GM23338 (cell line): ENCODE results near the gene STARD3. TPM values are rescaled to one million over a fixed set of nuclear protein-coding genes. Genes with fewer than 3 reads are reported as not detected.

Experiments used
- ATAC-seq: fragments of 200-7000 bp; cut with Tn5 transposase; 3 replicates; pipeline ENCODE4 v1.9.1; 2020
- DNase-seq: peaks from one replicate; pipeline ENCODE4 v3.0.0-alpha.2; 2015; ENCODE audit warnings: low spot score
- H2AFZ ChIP-seq: fragments of 200-600 bp; sonication (generic); 2 replicates; pipeline ENCODE4 v1.8.0; 2016; ENCODE audit warnings: antibody characterized with exemption, mild to moderate bottlenecking, moderate library complexity
- H3F3A ChIP-seq: fragments of 200-600 bp; sonication (generic); replicated peaks from 2 replicates; pipeline ENCODE4 v1.8.0; 2017; ENCODE audit warnings: antibody characterized with exemption, mixed run types, low read depth
- H3K27ac ChIP-seq: fragments of 200-600 bp; sonication (generic); 2 replicates; pipeline ENCODE4 v1.6.1; 2016; ENCODE audit warnings: low read depth
- H3K27me3 ChIP-seq: fragments of 200-600 bp; sonication (generic); 2 replicates; pipeline ENCODE4 v1.8.0; 2016; ENCODE audit warnings: mild to moderate bottlenecking, mixed run types, moderate library complexity; ENCODE audit not compliant: insufficient read depth
- H3K36me3 ChIP-seq: fragments of 200-600 bp; sonication (generic); 2 replicates; pipeline ENCODE4 v1.8.0; 2016; ENCODE audit warnings: mild to moderate bottlenecking; ENCODE audit not compliant: insufficient read depth
- H3K4me1 ChIP-seq: fragments of 200-600 bp; sonication (generic); 2 replicates; pipeline ENCODE4 v1.8.0; 2016; ENCODE audit warnings: mild to moderate bottlenecking, moderate library complexity; ENCODE audit not compliant: insufficient read depth
- H3K4me2 ChIP-seq: fragments of 200-600 bp; sonication (generic); 2 replicates; pipeline ENCODE4 v1.7.1; 2017; ENCODE audit warnings: mixed run types
- H3K4me3 ChIP-seq: fragments of 200-600 bp; sonication (generic); 2 replicates; pipeline ENCODE4 v1.6.1; 2016; ENCODE audit warnings: mixed run types
- H3K79me2 ChIP-seq: fragments of 200-600 bp; sonication (generic); replicated peaks from 2 replicates; pipeline ENCODE4 v1.8.0; 2017; ENCODE audit warnings: mild to moderate bottlenecking; ENCODE audit not compliant: insufficient read depth
- H3K9me2 ChIP-seq: fragments of 200-600 bp; sonication (generic); 2 replicates; pipeline ENCODE4 v1.8.0; 2017; ENCODE audit not compliant: insufficient read depth
- H4K20me1 ChIP-seq: fragments of 200-600 bp; sonication (generic); replicated peaks from 2 replicates; pipeline ENCODE4 v1.8.0; 2017; ENCODE audit warnings: mild to moderate bottlenecking; ENCODE audit not compliant: insufficient read depth
- H3K27ac Mint-ChIP-seq: 2 replicates; pipeline ENCODE4 v1.8.0; 2020; ENCODE audit warnings: inconsistent platforms, mild to moderate bottlenecking, moderate library complexity, mixed read lengths
- H3K27me3 Mint-ChIP-seq: 3 replicates; pipeline ENCODE4 v1.8.0; 2022; ENCODE audit warnings: low read depth, mild to moderate bottlenecking, moderate library complexity, mixed read lengths, inconsistent platforms; ENCODE audit not compliant: insufficient read depth, poor library complexity
- H3K36me3 Mint-ChIP-seq: 3 replicates; pipeline ENCODE4 v1.8.0; 2021; ENCODE audit warnings: low read depth, mild to moderate bottlenecking, inconsistent platforms, moderate library complexity, mixed read lengths
- H3K4me1 Mint-ChIP-seq: 3 replicates; pipeline ENCODE4 v1.8.0; 2020; ENCODE audit warnings: mild to moderate bottlenecking, inconsistent platforms, mixed read lengths
- H3K4me3 Mint-ChIP-seq: 3 replicates; pipeline ENCODE4 v1.8.0; 2021; ENCODE audit warnings: moderate library complexity, mild to moderate bottlenecking, inconsistent platforms, mixed read lengths
- H3K9me3 Mint-ChIP-seq: 3 replicates; pipeline ENCODE4 v1.8.0; 2020; ENCODE audit warnings: moderate library complexity, mild to moderate bottlenecking, inconsistent platforms, mixed read lengths
- ETS1 ChIP-seq: IDR thresholded peaks from 2 replicates; pipeline ENCODE4 v1.6.1; 2016; ENCODE audit warnings: antibody characterized with exemption
- EZH2 ChIP-seq: fragments of 200-600 bp; sonication (generic); IDR thresholded peaks from one replicate; pipeline ENCODE4 v1.8.0; 2017; ENCODE audit warnings: antibody characterized with exemption, mild to moderate bottlenecking, low read depth; ENCODE audit not compliant: unreplicated experiment
- EZH2phosphoT487 ChIP-seq: fragments of 200-600 bp; sonication (generic); IDR thresholded peaks from one replicate; pipeline ENCODE4 v1.8.1; 2018; ENCODE audit warnings: antibody characterized with exemption; ENCODE audit not compliant: unreplicated experiment
- NANOG ChIP-seq: IDR thresholded peaks from 2 replicates; pipeline ENCODE4 v1.6.1; 2016; ENCODE audit warnings: antibody characterized with exemption, borderline replicate concordance
- POLR2AphosphoS5 ChIP-seq: IDR thresholded peaks from 2 replicates; pipeline ENCODE4 v1.6.1; 2016; ENCODE audit warnings: antibody characterized with exemption, low read depth
- REST ChIP-seq: IDR thresholded peaks from one replicate; pipeline ENCODE4 v1.6.1; 2018; ENCODE audit warnings: antibody characterized with exemption; ENCODE audit not compliant: unreplicated experiment
- ZNF114 ChIP-seq: fragments of 250-450 bp; sonication (Bioruptor Pico); IDR thresholded peaks from 2 replicates; pipeline ENCODE4 v1.5.0; 2020; ENCODE audit warnings: mild to moderate bottlenecking, moderate library complexity
- ZNF462 ChIP-seq: fragments of 250-450 bp; sonication (Bioruptor Pico); IDR thresholded peaks from 2 replicates; pipeline ENCODE4 v1.5.0; 2020; ENCODE audit warnings: mild to moderate bottlenecking, moderate library complexity
- polyA plus RNA-seq: library from polyadenylated mRNA; unstranded; fragments of >200 nt; fragmentation: Nextera tagmentation; extraction: Ambion mirVana; gene quantifications from 2 replicates; pipeline ENCODE4 v1.2.1, GENCODE V29; 2016
- total RNA-seq: library from RNA; depleted of rRNA; stranded (reverse); fragments of >200 nt; shearing (Covaris generic); gene quantifications from 2 replicates; pipeline ENCODE4 v1.2.3, GENCODE V29; 2014

Gene STARD3
- total and polyA plus RNA-seq, 2 experiments from 2014 or later: 26.4 to 53.3 TPM

- Histone ChIP-seq H3K4me2 (no peak overlapping the region), H3K4me3 (no peak overlapping the region), H3F3A (peaks cover 13% of the 10 kb centered on the region; the same call in 1 of the 2 replicates), H2AFZ (no peak overlapping the region), H4K20me1 (peaks cover 10% of the 10 kb centered on the region), H3K79me2 (no peaks in the 10 kb centered on the region), H3K36me3 (no peaks in the 10 kb centered on the region), H3K27ac (no peak overlapping the region), H3K4me1 (peaks cover 18% of the 10 kb centered on the region), H3K27me3 (no peaks in the 10 kb centered on the region), H3K9me2 (no peaks in the 10 kb centered on the region)
- Mint-ChIP-seq H3K4me3 (no peak overlapping the region; the same call in 2 of the 3 replicates), H3K36me3 (peaks cover 10% of the 10 kb centered on the region), H3K9me3 (no peaks in the 10 kb centered on the region; the same call in 2 of the 3 replicates), H3K27ac (no peak overlapping the region), H3K4me1 (peaks cover 51% of the 10 kb centered on the region), H3K27me3 (peaks cover 18% of the 10 kb centered on the region)
- DNase-seq: no peak
- no peak for ATAC-seq
- no peak for TF ChIP-seq ETS1
- TF ChIP-seq ZNF114 (CRISPR knock-in tag): no peak
Observed at GRCh38 chr17:39655105-39655504, 18.2 kb downstream of the STARD3 start.

GRCh38 chr17:39658346-39658745 lies 21.4 kb downstream of the STARD3 start:
- H4K20me1 ChIP-seq: peaks cover 10% of the 10 kb centered on the region
- no peak overlapping the region for H3K4me2 ChIP-seq
- Mint-ChIP-seq H3K27me3 (peaks cover 8% of the 10 kb centered on the region), H3K4me1 (peaks cover 44% of the 10 kb centered on the region), H3K27ac (no peak overlapping the region), H3K9me3 (no peaks in the 10 kb centered on the region; the same call in 2 of the 3 replicates), H3K36me3 (peaks cover 24% of the 10 kb centered on the region), H3K4me3 (no peak overlapping the region)
- H3K27ac ChIP-seq: no peak overlapping the region
- no peak overlapping the region for H3K4me3 ChIP-seq
- peaks cover 4% of the 10 kb centered on the region; the same call in 1 of the 2 replicates for H3F3A ChIP-seq
- H3K36me3 ChIP-seq: no peaks in the 10 kb centered on the region
- H3K4me1 ChIP-seq: peaks cover 12% of the 10 kb centered on the region
- no peaks in the 10 kb centered on the region for H3K27me3 ChIP-seq
- H3K9me2 ChIP-seq: no peaks in the 10 kb centered on the region
- H2AFZ ChIP-seq: no peak overlapping the region
- ATAC-seq: no peak
- DNase-seq: no peak
- no peaks in the 10 kb centered on the region for H3K79me2 ChIP-seq
- TF ChIP-seq EZH2phosphoT487 (no peak), REST (no peak), ZNF462 (CRISPR knock-in tag) (no peak), NANOG (no peak), POLR2AphosphoS5 (no peak), ETS1 (no peak), ZNF114 (CRISPR knock-in tag) (no peak), EZH2 (no peak)
